Measurements from ENCODE around the gene IZUMO1. TPM values are rescaled to one million over a fixed set of nuclear protein-coding genes. Genes with fewer than 3 reads are reported as not detected.
"Not testable (repeated sequence)": the region's sequence is repeated elsewhere in the genome, so short reads cannot be mapped to it uniquely, and the experiment has no call there.

IZUMO1 gene
- total RNA-seq (2014; rRNA removed; shearing (Covaris generic); ENCODE audit: low replicate concordance), result 2.4 TPM in 1 of 2 replicates, not detected in the other

DNA sequence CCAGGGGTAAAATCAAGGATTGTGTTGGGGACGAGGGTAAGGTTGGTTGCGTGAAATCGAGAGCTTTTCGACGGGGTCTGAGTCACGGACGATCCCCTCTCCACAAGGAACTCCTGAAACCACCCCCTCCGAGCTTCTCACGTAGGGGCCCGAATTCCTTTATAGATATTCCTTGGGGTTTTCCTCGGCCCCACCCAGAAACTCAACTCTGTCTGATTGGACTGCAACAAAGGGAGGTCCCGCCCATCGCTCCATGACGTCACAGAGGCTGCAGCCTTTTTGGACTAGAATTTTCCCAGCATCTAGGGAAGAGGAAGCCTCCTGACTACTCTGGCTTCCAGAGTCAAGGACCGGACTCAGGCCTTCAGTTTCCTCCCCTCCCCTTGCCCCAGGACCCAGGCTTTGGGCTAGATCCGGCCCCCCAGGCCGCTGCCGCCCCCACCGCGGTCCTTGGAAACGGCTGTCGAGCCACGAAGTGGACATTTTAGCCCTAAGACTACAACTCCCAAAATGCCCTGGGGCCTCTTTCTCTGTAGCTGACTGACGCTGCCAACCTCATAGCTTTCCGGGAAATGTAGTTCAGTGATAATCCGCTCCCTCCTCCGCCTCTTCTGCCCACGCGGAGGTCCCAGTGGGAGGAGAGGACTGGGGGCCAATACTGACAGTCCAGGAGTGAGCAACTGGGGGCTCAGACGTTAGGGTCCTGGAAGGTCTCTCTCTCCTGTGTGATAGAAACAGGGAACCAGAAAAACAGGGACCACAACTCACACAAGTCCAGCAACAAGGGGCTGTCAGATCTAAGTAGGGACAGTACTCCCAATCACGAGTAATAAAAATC lies at the start of gene IZUMO1:
IZUMO1 (minus strand) TSS at position 172 of the 838 bp plus-strand sequence. CDS start 1,050 bp downstream, outside the sequence.
- peak; percentile 95 for DNase-seq (ENCODE audit: low read depth)
- in situ Hi-C loops (cut with HindIII; ENCODE audit: low pct_unique_long_range_greater_than_20kb, low sequenced_read_pairs), result no loop called here

DNA sequence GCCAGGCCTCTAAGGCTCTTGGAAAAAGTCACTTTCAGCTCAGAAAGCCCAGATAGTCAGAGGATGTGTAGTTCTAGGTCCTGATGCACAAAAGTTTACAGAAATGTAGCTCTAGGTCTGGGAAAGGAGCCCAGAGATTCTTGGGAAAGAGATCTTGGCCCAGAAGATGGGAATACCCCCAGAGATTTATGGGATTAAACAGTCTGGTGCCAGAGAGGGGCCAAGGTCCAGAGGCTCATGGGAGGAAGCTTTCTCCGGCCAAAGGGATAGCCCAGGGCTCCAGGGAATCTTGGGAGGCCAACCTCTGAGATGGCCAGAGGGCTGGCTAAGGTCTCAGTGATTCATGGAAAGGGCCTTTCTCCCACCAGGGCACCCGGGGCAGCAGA lies 49.0 kb upstream of the IZUMO1 start:
- in situ Hi-C loops (cut with HindIII; ENCODE audit: low pct_unique_long_range_greater_than_20kb, low sequenced_read_pairs), result no loop called here

DNA sequence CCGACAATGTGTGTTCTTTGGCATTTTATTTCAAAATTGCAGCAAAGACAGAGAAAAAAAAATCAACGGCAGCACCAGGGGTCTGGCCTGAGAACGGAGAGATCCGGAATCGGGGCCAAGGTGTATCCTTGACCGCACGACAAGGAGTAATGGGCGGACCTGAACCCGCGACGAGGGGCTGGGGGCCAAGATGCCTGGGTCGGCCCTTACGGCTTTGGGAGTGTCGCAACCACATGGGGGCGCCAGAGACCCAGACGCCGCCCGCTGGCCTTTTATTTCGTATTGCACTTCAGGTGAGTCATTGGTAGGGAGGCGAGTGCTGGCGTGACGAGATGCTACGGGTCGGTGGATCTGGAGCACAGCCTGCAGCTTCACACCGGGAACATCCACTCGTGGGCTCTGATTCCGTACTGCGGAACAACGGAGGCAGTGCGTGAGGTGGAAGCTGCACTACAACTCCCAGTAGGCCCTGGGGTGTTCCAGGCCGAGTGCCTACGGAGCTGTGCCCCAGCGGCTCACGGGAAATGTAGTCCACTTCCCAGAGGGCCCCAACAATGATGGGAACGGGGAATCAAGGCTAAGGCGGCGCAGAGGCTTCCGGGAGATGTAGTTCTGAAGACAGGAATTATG lies 48.5 kb upstream of the IZUMO1 start:
- in situ Hi-C loops (cut with HindIII; ENCODE audit: low pct_unique_long_range_greater_than_20kb, low sequenced_read_pairs), result no loop called here
- DNase-seq (ENCODE audit: low read depth), result peak; percentile 92

More for the DNA sequence above, 49.0 kb upstream of the IZUMO1 start:
- no peak for DNase-seq (ENCODE audit: low read depth)

DNA sequence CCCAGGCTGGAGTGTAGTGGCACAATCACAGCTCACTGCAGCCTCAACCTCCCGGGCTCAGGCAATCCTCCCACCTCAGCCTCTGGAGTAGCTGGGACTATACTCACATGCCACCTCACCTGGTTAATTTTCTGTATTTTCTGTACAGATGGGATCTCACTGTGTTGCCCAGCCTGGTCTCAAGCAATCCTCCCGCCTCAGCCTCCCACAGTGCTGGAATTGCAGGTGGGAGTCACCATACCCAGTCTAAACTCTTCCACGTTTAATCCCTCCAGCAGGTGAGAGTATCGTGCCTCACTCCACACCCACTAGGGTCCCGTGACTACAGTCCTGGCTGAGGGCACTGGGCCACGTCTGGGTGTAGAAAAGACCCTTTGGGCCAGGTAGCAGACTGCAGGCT lies 47.6 kb upstream of the IZUMO1 start:
- in situ Hi-C loops (cut with HindIII; ENCODE audit: low pct_unique_long_range_greater_than_20kb, low sequenced_read_pairs), result no loop called here
- no peak for DNase-seq (ENCODE audit: low read depth)

DNA sequence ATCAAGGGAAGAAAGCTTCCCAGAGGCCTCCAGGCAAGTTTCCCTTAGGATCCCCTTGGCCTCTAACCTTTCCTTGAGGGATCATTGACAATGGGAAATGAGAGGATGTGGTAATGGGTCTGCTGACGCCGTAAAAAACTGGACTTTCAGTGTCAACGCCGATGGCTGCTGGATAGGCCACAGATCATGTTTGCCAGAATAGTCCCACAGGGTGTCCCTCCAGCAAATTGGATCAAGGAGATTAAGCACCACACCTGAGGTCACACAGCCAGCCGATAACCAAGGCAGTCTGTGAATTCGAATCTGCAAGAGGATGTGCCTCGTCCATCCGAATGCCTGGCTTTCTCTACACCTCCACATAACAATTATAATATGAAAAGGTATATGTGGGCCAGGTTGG lies 46.6 kb upstream of the IZUMO1 start:
- in situ Hi-C loops (cut with HindIII; ENCODE audit: low pct_unique_long_range_greater_than_20kb, low sequenced_read_pairs), result no loop called here

DNA sequence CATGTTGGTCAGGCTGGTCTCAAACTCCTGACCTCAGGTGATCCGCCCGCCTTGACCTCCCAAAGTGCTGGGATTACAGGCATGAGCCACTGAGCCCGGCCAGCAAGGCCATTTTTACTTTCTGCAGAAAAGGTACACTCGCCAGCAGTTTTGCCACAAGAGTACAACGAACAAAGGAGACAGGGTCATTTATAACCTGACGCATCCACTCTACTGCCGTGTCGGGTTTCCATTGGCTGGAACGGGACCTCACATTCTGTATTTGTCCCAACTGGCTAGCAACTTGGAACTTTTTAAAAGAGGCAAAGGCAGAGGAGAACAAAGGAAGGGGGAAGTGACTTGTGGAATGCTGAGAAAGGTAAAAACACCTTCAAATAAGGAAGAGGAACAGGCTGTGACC lies 40.6 kb upstream of the IZUMO1 start:
- DNase-seq (ENCODE audit: low read depth); in situ Hi-C loops (cut with HindIII; ENCODE audit: low pct_unique_long_range_greater_than_20kb, low sequenced_read_pairs): not testable (repeated sequence)

More for the DNA sequence above, 46.6 kb upstream of the IZUMO1 start:
- no peak for DNase-seq (ENCODE audit: low read depth)

DNA sequence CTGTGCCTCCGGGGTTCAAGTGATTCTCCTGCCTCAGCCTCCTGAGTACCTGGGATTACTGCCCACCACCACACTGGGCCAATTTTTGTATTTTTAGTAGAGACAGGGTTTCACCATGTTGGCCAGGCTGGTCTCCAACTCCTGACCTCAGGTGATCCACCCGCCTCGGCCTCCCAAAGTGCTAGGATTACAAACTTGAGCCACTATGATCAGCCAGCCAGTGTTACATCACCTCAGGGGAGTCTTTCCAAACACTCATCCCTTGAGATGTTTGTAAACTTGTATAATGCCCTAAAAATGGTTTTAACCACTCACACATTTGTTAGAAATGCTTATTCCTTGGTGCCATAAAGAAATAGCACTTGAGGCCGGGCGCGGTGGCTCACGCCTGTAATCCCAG lies 39.7 kb upstream of the IZUMO1 start:
- in situ Hi-C loops (cut with HindIII; ENCODE audit: low pct_unique_long_range_greater_than_20kb, low sequenced_read_pairs), result not testable (repeated sequence)

DNA sequence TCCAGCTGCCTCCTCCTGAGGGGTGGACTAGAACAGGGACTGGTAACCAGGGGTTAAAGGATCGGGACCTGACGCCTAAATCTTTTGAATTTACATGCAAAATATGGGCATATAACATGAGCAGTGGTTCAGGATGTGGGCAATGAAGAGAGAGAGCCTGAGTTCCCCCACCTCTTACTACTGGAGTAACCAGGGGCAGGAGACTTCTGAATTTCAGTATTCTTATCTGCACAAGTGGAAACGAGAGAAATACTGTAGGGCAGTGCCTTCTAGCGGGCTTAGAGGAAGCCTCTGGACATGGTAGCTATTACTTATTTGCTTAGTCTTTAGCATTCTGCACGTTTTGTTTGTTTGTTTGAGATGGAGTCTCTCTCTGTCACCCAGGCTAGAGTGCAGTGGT lies 37.8 kb upstream of the IZUMO1 start:
- DNase-seq (ENCODE audit: low read depth), result no peak
- in situ Hi-C loops (cut with HindIII; ENCODE audit: low pct_unique_long_range_greater_than_20kb, low sequenced_read_pairs), result no loop called here

More for the DNA sequence above, 39.7 kb upstream of the IZUMO1 start:
- DNase-seq (ENCODE audit: low read depth), result not testable (repeated sequence)

DNA sequence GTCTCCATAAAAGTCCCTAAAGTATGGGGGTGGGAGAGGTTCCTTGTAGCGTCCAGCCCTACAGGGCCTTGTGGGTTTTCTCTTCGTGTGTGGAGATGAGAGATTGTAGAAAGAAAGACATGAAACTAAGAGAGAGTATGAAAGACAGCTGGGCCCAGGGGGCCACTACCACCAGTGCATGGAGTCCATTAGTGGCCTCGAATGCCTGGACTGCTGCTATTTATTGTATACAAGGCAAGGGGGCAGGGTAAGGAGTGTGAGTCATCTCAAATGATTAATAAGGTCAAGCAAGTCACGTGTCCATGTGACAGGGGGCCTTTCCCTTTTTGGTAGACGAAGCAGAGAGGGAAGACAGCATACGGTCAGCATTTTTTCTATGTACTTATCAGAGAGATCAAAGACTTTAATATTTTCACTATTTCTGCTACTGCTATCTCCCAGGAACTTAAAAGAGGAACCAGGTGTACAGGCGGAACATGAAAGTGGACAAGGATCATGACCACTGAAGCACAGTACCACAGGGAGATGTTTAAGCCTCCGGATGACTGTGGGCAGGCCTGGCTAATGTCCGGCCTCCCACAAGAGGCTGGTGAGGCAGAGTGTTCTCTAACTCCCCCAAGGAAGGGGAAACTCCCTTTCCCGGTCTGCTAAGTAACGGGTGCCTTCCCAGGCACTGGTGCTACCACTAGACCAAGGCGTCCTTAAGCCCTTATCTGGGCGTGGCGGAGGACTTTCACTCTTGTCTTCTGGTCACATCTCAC lies 34.1 kb upstream of the IZUMO1 start:
- in situ Hi-C loops (cut with HindIII; ENCODE audit: low pct_unique_long_range_greater_than_20kb, low sequenced_read_pairs), result no loop called here

DNA sequence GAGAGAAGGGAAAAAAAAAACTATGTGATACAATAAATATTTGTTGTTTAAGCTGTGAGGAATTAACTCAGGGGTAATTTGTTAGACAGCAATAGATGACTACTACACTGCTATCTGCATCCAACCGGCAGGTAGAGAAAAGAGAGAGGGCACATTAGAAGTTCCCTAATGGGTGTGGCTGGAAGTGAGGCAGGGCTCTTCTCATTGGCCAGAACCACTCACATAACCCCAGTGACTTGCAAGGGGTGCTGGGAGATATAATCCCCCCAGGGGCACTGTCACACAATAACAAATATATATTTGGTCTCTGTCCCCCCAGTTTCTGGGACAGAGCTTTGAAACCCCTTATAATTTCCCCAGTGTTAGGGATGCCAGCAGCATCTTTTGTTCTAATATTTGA lies 32.9 kb upstream of the IZUMO1 start:
- in situ Hi-C loops (cut with HindIII; ENCODE audit: low pct_unique_long_range_greater_than_20kb, low sequenced_read_pairs), result no loop called here
- DNase-seq (ENCODE audit: low read depth), result no peak

More for the DNA sequence above, 34.1 kb upstream of the IZUMO1 start:
- peak; percentile 92 for DNase-seq (ENCODE audit: low read depth)

DNA sequence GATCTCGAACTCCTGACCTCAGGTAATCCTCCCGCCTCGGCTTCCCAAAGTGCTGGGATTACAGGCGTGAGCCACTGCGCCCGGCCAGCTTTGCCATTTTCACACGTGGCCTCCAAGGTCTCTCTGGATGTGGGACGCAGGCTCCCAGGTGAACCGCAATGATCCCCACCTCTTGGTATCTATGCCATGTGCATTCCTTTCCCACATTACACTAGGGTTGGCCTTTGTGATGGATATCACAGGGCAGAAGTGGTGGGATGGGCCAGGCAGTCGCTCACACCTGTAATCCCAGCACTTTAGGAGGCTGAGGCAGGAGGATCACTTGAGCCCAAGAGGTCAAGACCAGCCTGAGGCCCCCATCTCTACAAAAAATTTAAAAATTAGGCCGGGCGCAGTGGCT lies 31.0 kb upstream of the IZUMO1 start:
- in situ Hi-C loops (cut with HindIII; ENCODE audit: low pct_unique_long_range_greater_than_20kb, low sequenced_read_pairs), result no loop called here
- no peak for DNase-seq (ENCODE audit: low read depth)

DNA sequence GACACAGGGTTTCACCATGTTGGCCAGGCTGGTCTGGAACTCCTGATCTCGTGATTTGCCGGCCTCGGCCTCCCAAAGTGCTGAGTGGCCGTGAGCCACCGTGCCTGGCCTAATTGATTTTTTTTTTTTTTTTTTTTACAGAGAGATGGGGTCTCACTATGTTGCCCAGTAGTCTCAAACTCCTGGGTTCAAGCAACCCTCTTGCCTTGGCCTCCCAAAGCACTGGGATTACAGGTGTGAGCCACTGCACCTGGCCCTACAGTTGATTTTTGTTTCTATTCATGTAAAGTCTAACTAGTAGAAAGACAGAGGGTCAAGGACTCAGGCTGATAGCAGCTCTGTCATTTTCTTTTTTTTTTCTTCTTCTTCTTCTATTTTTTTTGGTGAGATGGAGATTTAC lies 30.4 kb upstream of the IZUMO1 start:
- in situ Hi-C loops (cut with HindIII; ENCODE audit: low pct_unique_long_range_greater_than_20kb, low sequenced_read_pairs), result no loop called here

DNA sequence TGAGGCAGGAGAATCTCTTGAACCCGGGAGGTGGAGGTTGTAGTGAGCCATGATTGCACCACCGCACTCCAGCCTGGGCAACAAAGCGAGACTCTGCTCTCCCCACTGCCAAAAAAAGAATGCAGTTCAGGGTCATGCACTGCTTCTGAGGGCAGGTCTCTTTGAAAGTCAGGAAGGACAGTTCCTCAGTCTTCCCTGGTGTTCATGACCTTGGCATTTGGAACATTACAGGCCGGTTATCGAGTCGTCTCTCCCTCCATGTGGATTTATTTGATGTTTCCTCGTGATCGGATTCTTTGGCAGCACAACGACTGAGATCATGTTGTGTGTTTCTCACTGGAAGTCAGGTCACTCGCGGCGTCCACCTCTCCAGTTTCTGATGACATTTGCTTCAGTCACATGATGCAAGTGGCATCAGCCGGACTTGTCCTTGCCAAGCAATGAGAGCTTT lies 25.8 kb upstream of the IZUMO1 start:
- DNase-seq (ENCODE audit: low read depth), result no peak
- in situ Hi-C loops (cut with HindIII; ENCODE audit: low pct_unique_long_range_greater_than_20kb, low sequenced_read_pairs), result no loop called here

More for the DNA sequence above, 30.4 kb upstream of the IZUMO1 start:
- DNase-seq (ENCODE audit: low read depth), result no peak

DNA sequence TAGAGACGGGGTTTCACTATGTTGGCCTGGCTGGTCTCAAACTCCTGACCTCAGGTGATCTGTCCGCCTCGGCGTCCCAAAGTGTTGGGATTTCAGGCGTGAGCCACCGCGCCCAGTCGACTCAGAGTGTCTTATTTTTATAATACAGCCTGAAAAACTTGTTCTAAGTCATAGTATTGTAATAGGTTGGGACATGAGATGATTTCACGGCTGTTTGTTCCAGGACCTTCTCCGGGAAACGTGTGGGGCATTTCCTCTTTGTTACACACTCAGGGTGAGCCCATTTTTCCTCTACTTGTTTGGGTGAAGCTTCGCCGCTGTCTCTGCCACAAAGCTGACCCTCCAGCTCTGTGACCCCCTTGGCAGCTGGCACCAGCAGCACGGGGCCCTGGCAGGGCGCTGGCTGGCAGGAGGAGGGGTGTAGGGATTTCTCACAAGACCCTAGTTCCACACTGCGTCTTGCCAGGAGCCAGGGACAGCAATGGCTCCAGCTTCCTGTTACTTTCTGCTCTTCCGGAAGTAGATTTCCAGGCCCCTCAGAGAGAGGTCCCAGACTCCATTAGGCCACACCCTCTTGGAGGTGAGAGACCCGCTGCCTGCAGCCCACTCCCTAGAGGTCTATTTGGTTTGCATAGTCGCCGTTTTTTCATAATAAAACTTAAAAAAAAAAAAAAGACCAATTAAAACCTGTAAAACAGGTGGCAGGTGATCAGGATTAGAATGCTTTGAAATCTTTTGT lies 24.2 kb upstream of the IZUMO1 start:
- in situ Hi-C loops (cut with HindIII; ENCODE audit: low pct_unique_long_range_greater_than_20kb, low sequenced_read_pairs), result no loop called here

DNA sequence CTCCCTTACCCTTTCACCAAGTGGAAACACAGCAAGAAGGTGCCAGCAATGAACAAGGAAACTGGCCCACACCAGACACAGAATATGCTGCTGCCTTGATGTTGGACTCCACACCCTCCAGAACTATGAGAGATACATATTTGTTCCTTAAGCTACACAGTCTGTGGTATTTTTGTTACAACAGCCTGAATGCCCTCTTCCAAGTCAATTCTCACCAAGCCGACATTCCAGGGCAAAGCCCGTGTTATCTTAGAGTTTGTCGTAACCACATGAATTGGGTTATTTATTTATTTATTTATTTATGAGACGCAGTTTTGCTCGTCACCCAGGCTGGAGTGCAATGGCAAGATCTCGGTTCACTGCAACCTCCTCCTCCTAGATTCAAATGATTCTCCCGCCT lies 23.6 kb upstream of the IZUMO1 start:
- in situ Hi-C loops (cut with HindIII; ENCODE audit: low pct_unique_long_range_greater_than_20kb, low sequenced_read_pairs), result no loop called here
- peak; percentile 68 for DNase-seq (ENCODE audit: low read depth)

More for the DNA sequence above, 24.2 kb upstream of the IZUMO1 start:
- no peak for DNase-seq (ENCODE audit: low read depth)

DNA sequence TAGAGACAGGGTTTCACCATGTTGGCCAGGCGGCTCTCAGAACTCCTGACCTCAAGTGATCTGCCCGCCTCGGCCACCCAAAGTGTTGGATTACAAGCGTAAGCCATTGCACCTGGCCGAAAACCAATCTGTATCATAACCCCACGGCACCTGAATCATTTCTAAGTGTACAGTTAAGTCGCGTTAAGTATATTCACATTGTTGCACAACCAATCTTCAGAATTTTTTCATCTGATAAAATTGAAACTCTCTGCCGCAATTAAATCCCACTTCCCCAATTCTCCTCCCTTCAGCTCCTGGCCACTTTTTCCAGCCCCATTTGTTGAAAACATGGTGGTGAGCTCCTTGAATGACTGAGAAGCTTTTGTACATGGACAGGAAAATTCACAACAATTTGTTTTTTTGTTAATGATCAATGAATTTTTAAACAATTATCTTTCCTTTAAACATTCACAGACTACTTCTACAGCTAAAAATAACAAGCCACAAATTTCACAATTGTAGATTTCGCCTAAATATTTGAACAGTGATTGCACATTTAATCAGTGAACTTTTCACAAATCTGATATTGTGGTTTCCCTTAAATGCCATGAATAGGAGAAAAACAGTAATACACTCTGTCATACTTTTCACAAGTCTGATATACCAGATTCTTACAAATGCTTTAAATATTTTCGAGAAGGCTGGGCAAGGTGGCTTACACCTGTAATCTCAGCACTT lies 22.4 kb upstream of the IZUMO1 start:
- DNase-seq (ENCODE audit: low read depth), result no peak
- in situ Hi-C loops (cut with HindIII; ENCODE audit: low pct_unique_long_range_greater_than_20kb, low sequenced_read_pairs), result no loop called here

DNA sequence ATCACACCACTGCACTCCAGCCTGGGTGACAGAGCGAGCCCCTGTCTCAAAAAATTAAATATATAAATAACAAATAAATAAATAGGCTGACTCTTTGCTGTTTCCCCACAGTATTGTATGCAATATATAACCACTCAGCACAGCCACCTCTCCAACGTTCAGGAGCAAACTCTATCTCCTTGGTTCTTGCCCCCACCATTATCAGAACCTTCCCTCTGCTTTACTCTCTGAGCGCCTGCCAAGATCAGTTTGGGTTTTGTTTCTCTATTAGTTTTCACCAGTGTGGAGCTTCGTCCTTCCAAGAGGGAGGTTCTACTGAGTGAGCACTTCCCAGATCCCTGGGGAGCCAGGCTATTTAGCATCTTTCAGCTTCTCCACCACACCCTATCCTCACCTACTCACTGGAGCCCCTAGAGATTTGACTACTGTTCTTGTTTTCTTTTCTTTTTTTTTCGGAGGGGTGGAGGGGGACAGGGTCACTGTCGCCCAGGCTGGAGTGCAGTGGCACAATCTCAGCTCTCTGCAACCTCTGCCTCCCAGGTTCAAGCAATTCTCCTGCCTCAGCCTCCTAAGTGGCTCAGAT lies 21.6 kb upstream of the IZUMO1 start:
- DNase-seq (ENCODE audit: low read depth); in situ Hi-C loops (cut with HindIII; ENCODE audit: low pct_unique_long_range_greater_than_20kb, low sequenced_read_pairs): not testable (repeated sequence)
